ENCODE measurements around the gene MPV17L2.
A peak's percentile ranks its signal among the peaks of the same experiment; 100 is the strongest.

Gene MPV17L2

GRCh38 chr19:18231775-18232174 is 38.8 kb downstream of the MPV17L2 start:
- Histone ChIP-seq H3K9ac (ENCODE audit: low read length) (no peak overlapping the region), H2AFZ (ENCODE audit: low read length) (no peak overlapping the region), H3K27me3 (replicated peaks; ENCODE audit: insufficient read depth, low read length) (peaks cover 48% of the 10 kb centered on the region), H3K9me2 (replicated peaks; ENCODE audit: insufficient read depth, low read length) (no peaks in the 10 kb centered on the region), H3K4me3 (ENCODE audit: low read length) (no peak overlapping the region), H3K36me3 (replicated peaks; ENCODE audit: insufficient read depth, low read length) (no peaks in the 10 kb centered on the region), H3F3A (ENCODE audit: insufficient read depth, low read length) (no peaks in the 10 kb centered on the region), H3K79me2 (ENCODE audit: low read length) (no peaks in the 10 kb centered on the region), H3K27ac (ENCODE audit: low read length) (no peak overlapping the region), H4K20me1 (ENCODE audit: insufficient read depth, low read length) (no peaks in the 10 kb centered on the region), H3K9me3 (replicated peaks; ENCODE audit: insufficient read depth, low read length) (no peaks in the 10 kb centered on the region), H3K4me2 (ENCODE audit: low read depth, low read length) (no peak overlapping the region), H3K4me1 (ENCODE audit: low read length) (no peaks in the 10 kb centered on the region)
- TF ChIP-seq, protein P1, sequence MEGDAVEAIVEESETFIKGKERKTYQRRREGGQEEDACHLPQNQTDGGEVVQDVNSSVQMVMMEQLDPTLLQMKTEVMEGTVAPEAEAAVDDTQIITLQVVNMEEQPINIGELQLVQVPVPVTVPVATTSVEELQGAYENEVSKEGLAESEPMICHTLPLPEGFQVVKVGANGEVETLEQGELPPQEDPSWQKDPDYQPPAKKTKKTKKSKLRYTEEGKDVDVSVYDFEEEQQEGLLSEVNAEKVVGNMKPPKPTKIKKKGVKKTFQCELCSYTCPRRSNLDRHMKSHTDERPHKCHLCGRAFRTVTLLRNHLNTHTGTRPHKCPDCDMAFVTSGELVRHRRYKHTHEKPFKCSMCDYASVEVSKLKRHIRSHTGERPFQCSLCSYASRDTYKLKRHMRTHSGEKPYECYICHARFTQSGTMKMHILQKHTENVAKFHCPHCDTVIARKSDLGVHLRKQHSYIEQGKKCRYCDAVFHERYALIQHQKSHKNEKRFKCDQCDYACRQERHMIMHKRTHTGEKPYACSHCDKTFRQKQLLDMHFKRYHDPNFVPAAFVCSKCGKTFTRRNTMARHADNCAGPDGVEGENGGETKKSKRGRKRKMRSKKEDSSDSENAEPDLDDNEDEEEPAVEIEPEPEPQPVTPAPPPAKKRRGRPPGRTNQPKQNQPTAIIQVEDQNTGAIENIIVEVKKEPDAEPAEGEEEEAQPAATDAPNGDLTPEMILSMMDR (IDR thresholded peaks at IDR 0.05; ENCODE audit: low read length) = no peak
- no peak for TF ChIP-seq EZH2 (optimal IDR thresholded peaks at IDR 0.05; ENCODE audit: low read depth, low read length)
- no peak for TF ChIP-seq EZH2phosphoT487 (IDR thresholded peaks at IDR 0.05; ENCODE audit: low read length)
- no peak for DNase-seq

- no peaks in the 10 kb centered on the region for H3K4me1 ChIP-seq (ENCODE audit: low read length)
- no peak overlapping the region for H3K9ac ChIP-seq (ENCODE audit: low read length)
- no peaks in the 10 kb centered on the region for H3K9me3 ChIP-seq (replicated peaks; ENCODE audit: insufficient read depth, low read length)
- no peak overlapping the region for H3K4me2 ChIP-seq (ENCODE audit: low read depth, low read length)
- H3K9me2 ChIP-seq (replicated peaks; ENCODE audit: insufficient read depth, low read length) = no peaks in the 10 kb centered on the region
- no peak overlapping the region for H2AFZ ChIP-seq (ENCODE audit: low read length)
- no peaks in the 10 kb centered on the region for H4K20me1 ChIP-seq (ENCODE audit: insufficient read depth, low read length)
- no peaks in the 10 kb centered on the region for H3K79me2 ChIP-seq (ENCODE audit: low read length)
- H3K36me3 ChIP-seq (replicated peaks; ENCODE audit: insufficient read depth, low read length) = no peaks in the 10 kb centered on the region
- no peak overlapping the region for H3K4me3 ChIP-seq (ENCODE audit: low read length)
- no peak for DNase-seq
- no peak overlapping the region for H3K27ac ChIP-seq (ENCODE audit: low read length)
- peaks cover 44% of the 10 kb centered on the region for H3K27me3 ChIP-seq (replicated peaks; ENCODE audit: insufficient read depth, low read length)
- TF ChIP-seq EZH2 (optimal IDR thresholded peaks at IDR 0.05; ENCODE audit: low read depth, low read length) = no peak
- TF ChIP-seq, protein P1 (IDR thresholded peaks at IDR 0.05; ENCODE audit: low read length) = no peak
- TF ChIP-seq EZH2phosphoT487 (IDR thresholded peaks at IDR 0.05; ENCODE audit: low read length) = no peak
- H3F3A ChIP-seq (ENCODE audit: insufficient read depth, low read length) = no peaks in the 10 kb centered on the region
Observed at GRCh38 chr19:18232540-18233223, 39.7 kb downstream of the MPV17L2 start.

- H3K27me3 ChIP-seq (replicated peaks; ENCODE audit: insufficient read depth, low read length) = peaks cover 44% of the 10 kb centered on the region
- no peak overlapping the region for H2AFZ ChIP-seq (ENCODE audit: low read length)
- H3K4me2 ChIP-seq (ENCODE audit: low read depth, low read length) = no peak overlapping the region
- no peak overlapping the region for H3K4me3 ChIP-seq (ENCODE audit: low read length)
- H3K9me2 ChIP-seq (replicated peaks; ENCODE audit: insufficient read depth, low read length) = no peaks in the 10 kb centered on the region
- H3K4me1 ChIP-seq (ENCODE audit: low read length) = no peaks in the 10 kb centered on the region
- no peaks in the 10 kb centered on the region for H3K9me3 ChIP-seq (replicated peaks; ENCODE audit: insufficient read depth, low read length)
- TF ChIP-seq, protein P1 (IDR thresholded peaks at IDR 0.05; ENCODE audit: low read length) = no peak
- TF ChIP-seq EZH2 (optimal IDR thresholded peaks at IDR 0.05; ENCODE audit: low read depth, low read length) (no peak), EZH2phosphoT487 (IDR thresholded peaks at IDR 0.05; ENCODE audit: low read length) (no peak)
- H3K79me2 ChIP-seq (ENCODE audit: low read length) = no peaks in the 10 kb centered on the region
- no peaks in the 10 kb centered on the region for H3F3A ChIP-seq (ENCODE audit: insufficient read depth, low read length)
- H4K20me1 ChIP-seq (ENCODE audit: insufficient read depth, low read length) = no peaks in the 10 kb centered on the region
- H3K36me3 ChIP-seq (replicated peaks; ENCODE audit: insufficient read depth, low read length) = no peaks in the 10 kb centered on the region
- DNase-seq = peak; percentile 48
- H3K9ac ChIP-seq (ENCODE audit: low read length) = no peak overlapping the region
- H3K27ac ChIP-seq (ENCODE audit: low read length) = no peak overlapping the region
Observed at GRCh38 chr19:18233224-18233825, 40.3 kb downstream of the MPV17L2 start.

Measured in MM.1S (cell line).